H1 (cell line): Measurements from ENCODE around the gene ANKRD26. TPM values are rescaled to one million over a fixed set of nuclear protein-coding genes. Genes with fewer than 3 reads are reported as not detected.

ENCODE experiments used
- CTCF ChIA-PET: fragments of 300-600 bp; sonication (Branson Sonifier 250); formaldehyde crosslinking; loops from one replicate; lab custom pipeline; 2021; ENCODE audit not compliant: partially characterized antibody; lab: Charles Lee
- POLR2A ChIA-PET: fragments of 300-600 bp; sonication (Branson Sonifier 250); formaldehyde crosslinking; loops from one replicate; lab custom pipeline; 2021; ENCODE audit warnings: inconsistent platforms; ENCODE audit not compliant: partially characterized antibody; lab: Charles Lee
- DNase-seq, 2 experiments: peaks; one replicate each; pipeline versions ENCODE4 v3.0.0 to v3.0.0-alpha.2; 2010 to 2022; ENCODE audit warnings: low spot score in 2 of 2, low read depth in 1 of 2, mixed read lengths in 1 of 2
- FAIRE-seq: peaks from 2 replicates; lab custom pipeline; 2011; peaks lifted over from hg19 to GRCh38; lab: Jason Lieb, UNC
- H2AFZ ChIP-seq: 2 replicates; pipeline ENCODE4 v1.8.1; 2012; ENCODE audit warnings: low read length, inconsistent platforms
- H2AK5ac ChIP-seq: 2 replicates; pipeline ENCODE4 v1.6.1; 2013; ENCODE audit warnings: low read depth, low read length
- H2BK120ac ChIP-seq: replicated peaks from 2 replicates; pipeline ENCODE3; 2013; ENCODE audit warnings: low read depth, low read length, inconsistent platforms
- H2BK12ac ChIP-seq: 2 replicates; pipeline ENCODE4 v1.6.1; 2013; ENCODE audit warnings: low read depth, low read length
- H2BK15ac ChIP-seq: 2 replicates; pipeline ENCODE4 v1.6.1; 2013; ENCODE audit warnings: low read length
- H2BK20ac ChIP-seq: 2 replicates; pipeline ENCODE4 v1.6.1; 2013; ENCODE audit warnings: low read length
- H2BK5ac ChIP-seq: 2 replicates; pipeline ENCODE4 v1.6.1; 2013; ENCODE audit warnings: low read depth, low read length
- H3K14ac ChIP-seq: 2 replicates; pipeline ENCODE4 v1.6.1; 2013; ENCODE audit warnings: inconsistent platforms; ENCODE audit not compliant: insufficient read length
- H3K18ac ChIP-seq: 2 replicates; pipeline ENCODE4 v1.6.1; 2013; ENCODE audit warnings: low read length; ENCODE audit errors: extremely low read depth
- H3K23ac ChIP-seq: 2 replicates; pipeline ENCODE4 v1.6.1; 2013; ENCODE audit warnings: inconsistent platforms; ENCODE audit not compliant: insufficient read length
- H3K23me2 ChIP-seq: 2 replicates; pipeline ENCODE4 v1.6.1; 2013; ENCODE audit warnings: low read depth, low read length
- H3K27ac ChIP-seq: 2 replicates; pipeline ENCODE4 v1.6.1; 2011; ENCODE audit warnings: low read depth, low read length, inconsistent platforms
- H3K27me3 ChIP-seq, 4 experiments: replicated peaks in 1 of 4; 1 replicate in 1 of 4; 2 replicates in 3 of 4; pipeline versions ENCODE4 v1.6.1 to v1.8.1; 2011 to 2013; ENCODE audit warnings: low read length in 3 of 4, mild to moderate bottlenecking in 3 of 4, inconsistent platforms in 2 of 4, mixed read lengths in 2 of 4, moderate library complexity in 1 of 4; ENCODE audit not compliant: control insufficient read depth in 3 of 4, insufficient read depth in 3 of 4; ENCODE audit errors: extremely low read depth in 1 of 4
- H3K36me3 ChIP-seq, 4 experiments: 2 replicates each; pipeline versions ENCODE4 v1.6.1 to v1.8.1; 2011 to 2013; ENCODE audit warnings: mild to moderate bottlenecking in 4 of 4, low read length in 3 of 4, moderate library complexity in 2 of 4, control low read depth in 1 of 4, inconsistent platforms in 1 of 4; ENCODE audit not compliant: insufficient read depth in 4 of 4, control insufficient read depth in 2 of 4
- H3K4ac ChIP-seq: replicated peaks from 2 replicates; pipeline ENCODE3; 2013; ENCODE audit warnings: low read length, low read depth, mixed read lengths, inconsistent platforms; ENCODE audit not compliant: insufficient read length
- H3K4me1 ChIP-seq, 4 experiments: replicated peaks in 1 of 4; 1 replicate in 1 of 4; 2 replicates in 3 of 4; pipeline versions ENCODE4 v1.6.1 to v1.8.1; 2011 to 2013; ENCODE audit warnings: low read length in 3 of 4, inconsistent platforms in 2 of 4, mixed read lengths in 1 of 4; ENCODE audit not compliant: insufficient read depth in 4 of 4, control insufficient read depth in 3 of 4
- H3K4me2 ChIP-seq, 2 experiments: 2 replicates each; pipeline versions ENCODE4 v1.6.1 to v1.8.1; 2011 to 2013; ENCODE audit warnings: low read depth in 2 of 2, low read length in 2 of 2, control low read depth in 1 of 2, inconsistent platforms in 1 of 2, mild to moderate bottlenecking in 1 of 2; ENCODE audit not compliant: insufficient read depth in 1 of 2
- H3K4me3 ChIP-seq, 4 experiments: fragments of 200-600, 300-600 bp in 1 of 4; sonication (generic), shearing (Covaris generic), sonication (Bioruptor Twin) in 1 of 4; 2 replicates each; pipeline versions ENCODE4 v1.5.1 to v1.8.1; 2011 to 2016; ENCODE audit warnings: low read length in 4 of 4, low read depth in 3 of 4, control low read depth in 2 of 4, inconsistent platforms in 2 of 4, mild to moderate bottlenecking in 2 of 4, mixed read lengths in 1 of 4, moderate library complexity in 1 of 4; ENCODE audit not compliant: insufficient read depth in 2 of 4; ENCODE audit errors: extremely low read depth in 1 of 4
- H3K56ac ChIP-seq: replicated peaks from 2 replicates; pipeline ENCODE3; 2013; ENCODE audit warnings: low read depth, mild to moderate bottlenecking, mixed read lengths, low read length, inconsistent platforms; ENCODE audit not compliant: insufficient read length
- H3K79me1 ChIP-seq: 2 replicates; pipeline ENCODE4 v1.6.1; 2013; ENCODE audit warnings: low read depth, low read length, control low read depth
- H3K79me2 ChIP-seq, 2 experiments: 2 replicates each; pipeline versions ENCODE4 v1.6.1 to v1.8.1; 2012 to 2013; ENCODE audit warnings: low read length in 2 of 2, mild to moderate bottlenecking in 2 of 2, inconsistent platforms in 1 of 2; ENCODE audit not compliant: insufficient read depth in 2 of 2, control insufficient read depth in 1 of 2
- H3K9ac ChIP-seq, 4 experiments: replicated peaks in 1 of 4; 1 replicate in 1 of 4; 2 replicates in 3 of 4; pipeline versions ENCODE4 v1.6.1 to v1.8.1; 2011 to 2013; ENCODE audit warnings: low read depth in 3 of 4, low read length in 3 of 4, control low read depth in 2 of 4, mild to moderate bottlenecking in 2 of 4, moderate library complexity in 2 of 4, inconsistent platforms in 1 of 4; ENCODE audit errors: extremely low read depth in 1 of 4
- H3K9me3 ChIP-seq, 2 experiments: 2 replicates each; pipeline versions ENCODE4 v1.6.1 to v1.8.1; 2012 to 2013; ENCODE audit warnings: mild to moderate bottlenecking in 2 of 2, moderate library complexity in 2 of 2, control low read depth in 1 of 2, inconsistent platforms in 1 of 2, low read depth in 1 of 2, low read length in 1 of 2, mixed read lengths in 1 of 2; ENCODE audit not compliant: insufficient read depth in 2 of 2
- H4K20me1 ChIP-seq, 2 experiments: replicated peaks in 1 of 2; 2 replicates each; pipeline versions ENCODE3 to v1.8.1; 2011 to 2013; ENCODE audit warnings: inconsistent platforms in 2 of 2, low read length in 2 of 2, mild to moderate bottlenecking in 1 of 2; ENCODE audit not compliant: insufficient read depth in 2 of 2, control insufficient read depth in 1 of 2
- H4K5ac ChIP-seq: 2 replicates; pipeline ENCODE4 v1.6.1; 2013; ENCODE audit warnings: low read length, low read depth, mixed read lengths, inconsistent platforms; ENCODE audit not compliant: insufficient read length
- H4K8ac ChIP-seq: 2 replicates; pipeline ENCODE4 v1.8.0; 2013; ENCODE audit warnings: mild to moderate bottlenecking, moderate library complexity, low read length, inconsistent platforms; ENCODE audit not compliant: insufficient read depth; ENCODE audit errors: extremely low read depth
- H4K91ac ChIP-seq: replicated peaks from 2 replicates; pipeline ENCODE3; 2013; ENCODE audit warnings: low read length, mixed read lengths, inconsistent platforms; ENCODE audit not compliant: insufficient read length
- BRCA1 ChIP-seq: IDR thresholded peaks from 2 replicates; pipeline ENCODE4 v1.6.1; 2012; ENCODE audit warnings: low read depth, low read length, improper control_type of control experiment
- CREB1 ChIP-seq: IDR thresholded peaks from 2 replicates; pipeline ENCODE4 v1.6.1; 2012; ENCODE audit warnings: inconsistent platforms
- EGR1 ChIP-seq: IDR thresholded peaks from 2 replicates; pipeline ENCODE4 v1.6.1; 2011; ENCODE audit warnings: low read depth, low read length, borderline replicate concordance
- FOSL1 ChIP-seq: IDR thresholded peaks from 2 replicates; pipeline ENCODE4 v1.6.1; 2011; ENCODE audit warnings: mild to moderate bottlenecking, low read depth, low read length, moderate library complexity; ENCODE audit not compliant: insufficient read depth
- KDM4A ChIP-seq: IDR thresholded peaks from one replicate; pipeline ENCODE4 v1.7.1; 2012; ENCODE audit warnings: low read depth, mild to moderate bottlenecking, moderate library complexity, low read length, inconsistent platforms; ENCODE audit not compliant: severe bottlenecking
- KDM5A ChIP-seq: fragments of 200-600 bp; IDR thresholded peaks from 2 replicates; pipeline ENCODE4 v1.7.1; 2012; ENCODE audit warnings: mild to moderate bottlenecking, low read length, inconsistent platforms, mixed read lengths
- POLR2A ChIP-seq, 2 experiments: IDR thresholded peaks; 1 replicate in 1 of 2; 2 replicates in 1 of 2; pipeline ENCODE4 v1.6.1; 2011; ENCODE audit warnings: low read depth in 2 of 2, low read length in 2 of 2, mild to moderate bottlenecking in 2 of 2; ENCODE audit errors: control extremely low read depth in 1 of 2
- RAD21 ChIP-seq, 2 experiments: IDR thresholded peaks in 1 of 2; conservative IDR thresholded peaks in 1 of 2; 2 replicates each; pipeline ENCODE4 v1.6.1; 2011; ENCODE audit warnings: low read depth in 2 of 2, low read length in 2 of 2, improper control_type of control experiment in 1 of 2, inconsistent platforms in 1 of 2, mild to moderate bottlenecking in 1 of 2, moderate library complexity in 1 of 2
- SIX5 ChIP-seq: IDR thresholded peaks from 2 replicates; pipeline ENCODE4 v1.6.1; 2011; ENCODE audit warnings: mild to moderate bottlenecking, low read depth, low read length
- TCF12 ChIP-seq: IDR thresholded peaks from 2 replicates; pipeline ENCODE4 v1.6.1; 2011; ENCODE audit warnings: low read depth, mild to moderate bottlenecking, low read length
- WGBS, 2 experiments: shearing (Covaris generic) in 1 of 2; methylation state at CpG; one replicate each; pipeline versions ENCODE4 v1.1.6 to v1.1.7; 2013 to 2015; ENCODE audit warnings: low lambda C conversion rate in 2 of 2, mixed read lengths in 2 of 2, inconsistent platforms in 1 of 2, low coverage in 1 of 2, missing lambda C conversion rate in 1 of 2; ENCODE audit not compliant: insufficient replicate concordance in 2 of 2, insufficient coverage in 1 of 2, insufficient read length in 1 of 2; ENCODE audit errors: extremely low coverage in 1 of 2, missing lambda C conversion rate in 1 of 2; 5-methylcytosine and 5-hydroxymethylcytosine counted together
- polyA plus RNA-seq, 7 experiments: library from polyadenylated mRNA; depleted of rRNA in 3 of 7; stranded (reverse) in 5 of 7; unstranded in 2 of 7; fragments of >200 nt in 5 of 7; fragments of 200-250 nt in 2 of 7; gene quantifications; 1 replicate in 5 of 7; 2 replicates in 1 of 7; 4 replicates in 1 of 7; pipeline versions ENCODE4 v1.2.1 to v1.2.3, GENCODE V29; 2011 to 2013; ENCODE audit warnings: missing spikeins in 2 of 7, mixed read lengths in 2 of 7
- total RNA-seq: library from RNA; stranded (reverse); fragmentation: NEBNext Ultra II Directional; extraction: Animal tissue kit (Norgen Biotek cat#: 25700); gene quantifications from 2 replicates; pipeline ENCODE4 v1.2.1, GENCODE V29; 2021
- TF ChIP-seq, protein P1 (sequence below): IDR thresholded peaks from 2 replicates; pipeline ENCODE4 v1.6.1; 2012; ENCODE audit warnings: inconsistent platforms
- TF ChIP-seq, protein P2 (sequence below): IDR thresholded peaks from 2 replicates; pipeline ENCODE4 v1.6.1; 2011; ENCODE audit warnings: low read length, improper control_type of control experiment

Gene ANKRD26
- total and polyA plus RNA-seq, 2 of the 8 experiments (the other 6 are each of a cell fraction or from before 2014, with no cell fraction given): 1.3 to 8.8 TPM

DNA sequence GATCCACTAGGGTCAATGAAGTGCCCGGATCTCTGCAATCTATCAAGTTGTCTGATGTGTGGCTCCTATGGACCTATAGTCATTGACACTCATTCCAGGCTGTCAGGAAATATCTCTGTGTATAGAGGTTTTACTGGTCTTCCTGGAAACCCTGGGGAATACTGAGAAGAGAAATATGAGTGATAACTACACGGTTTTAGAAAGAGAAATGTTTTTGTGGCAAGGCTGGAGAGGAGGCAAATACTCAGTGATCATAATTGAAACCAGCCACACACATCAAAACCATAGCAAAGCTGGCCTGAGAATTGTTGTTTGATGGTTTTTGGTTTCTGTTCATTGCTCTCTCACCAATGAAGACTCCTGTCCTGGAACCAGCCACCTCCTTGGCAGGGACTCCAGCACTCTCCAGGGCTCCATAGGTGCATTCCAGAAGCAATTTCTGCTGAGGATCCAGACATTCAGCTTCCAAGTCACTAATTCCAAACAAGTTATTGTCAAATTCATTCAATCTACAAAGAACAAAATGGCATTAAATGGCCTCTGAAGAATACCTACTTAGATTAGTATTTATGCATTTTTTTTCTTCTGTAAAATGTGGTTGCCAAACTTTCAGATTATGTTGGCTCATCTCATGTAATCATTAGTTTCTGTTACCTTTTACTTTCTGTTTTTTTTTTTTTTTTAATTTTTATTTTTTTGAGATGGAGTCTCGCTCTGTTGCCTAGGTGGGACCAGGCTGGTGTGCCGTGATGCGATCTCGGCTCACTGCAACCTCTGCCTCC lies 131.0 kb downstream of the ANKRD26 start:
- Histone ChIP-seq H3K4me1 (no peaks in the 10 kb centered on the region), H2BK12ac (no peak overlapping the region), H3K14ac (no peak overlapping the region), H3K9ac (no peak overlapping the region), H3K4me3 (no peak overlapping the region), H2AK5ac (no peak overlapping the region), H3K79me2 (no peaks in the 10 kb centered on the region), H3K4me2 (no peak overlapping the region), H2BK20ac (no peak overlapping the region), H3K27me3 (no peaks in the 10 kb centered on the region), H3K23ac (no peak overlapping the region), H3K27ac (no peak overlapping the region), H4K8ac (no peak overlapping the region), H2BK5ac (no peak overlapping the region), H3K9me3 (no peaks in the 10 kb centered on the region), H2BK15ac (no peak overlapping the region), H3K56ac (no peak overlapping the region), H3K18ac (no peak overlapping the region), H2AFZ (no peak overlapping the region), H3K4ac (no peak overlapping the region), H4K91ac (no peak overlapping the region), H3K23me2 (no peaks in the 10 kb centered on the region; the same call in 1 of the 2 replicates), H2BK120ac (no peak overlapping the region), H3K79me1 (no peaks in the 10 kb centered on the region), H4K5ac (no peak overlapping the region), H3K36me3 (no peaks in the 10 kb centered on the region), H4K20me1 (no peaks in the 10 kb centered on the region)
- POLR2A ChIA-PET: interaction anchor here (1.1 kb wide), 1 partner anchor 13 kb away, joined by 3 read pairs; no protein-coding TSS in a partner anchor
- FAIRE-seq (no peak), DNase-seq (no peak)
- 92% methylated on average over 6 of the region's 6 CpGs; no CpG with 5 or more reads in 1 of the 2 experiments for WGBS, 2 experiments
- CTCF ChIA-PET: no interaction called here
- no peak for TF ChIP-seq TCF12
- no peak for TF ChIP-seq POLR2A (IDR thresholded peaks at IDR 0.05; ENCODE audit: control extremely low read depth in 1 of 2, low read depth in 2 of 2, low read length in 2 of 2)
- TF ChIP-seq CREB1: no peak
- no peak for TF ChIP-seq FOSL1
- TF ChIP-seq EGR1: no peak
- no peak for TF ChIP-seq BRCA1
- no peak for TF ChIP-seq KDM4A
- TF ChIP-seq, protein P1, sequence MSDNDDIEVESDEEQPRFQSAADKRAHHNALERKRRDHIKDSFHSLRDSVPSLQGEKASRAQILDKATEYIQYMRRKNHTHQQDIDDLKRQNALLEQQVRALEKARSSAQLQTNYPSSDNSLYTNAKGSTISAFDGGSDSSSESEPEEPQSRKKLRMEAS: no peak
- TF ChIP-seq SIX5: no peak
- no peak for TF ChIP-seq KDM5A
- no peak for TF ChIP-seq RAD21 (IDR thresholded peaks at IDR 0.05 in 1 of 2, conservative IDR thresholded peaks at IDR 0.05 in 1 of 2; ENCODE audit: low read depth in 2 of 2, low read length in 2 of 2)
- TF ChIP-seq, protein P2, sequence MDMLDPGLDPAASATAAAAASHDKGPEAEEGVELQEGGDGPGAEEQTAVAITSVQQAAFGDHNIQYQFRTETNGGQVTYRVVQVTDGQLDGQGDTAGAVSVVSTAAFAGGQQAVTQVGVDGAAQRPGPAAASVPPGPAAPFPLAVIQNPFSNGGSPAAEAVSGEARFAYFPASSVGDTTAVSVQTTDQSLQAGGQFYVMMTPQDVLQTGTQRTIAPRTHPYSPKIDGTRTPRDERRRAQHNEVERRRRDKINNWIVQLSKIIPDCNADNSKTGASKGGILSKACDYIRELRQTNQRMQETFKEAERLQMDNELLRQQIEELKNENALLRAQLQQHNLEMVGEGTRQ: no peak
